Activated naive CD8-positive, alpha-beta T cell treated with anti-CD3 and anti-CD28 coated beads, Interleukin-2, amount 10 ng/mL, durations not matched to agents 7 days and 5 days (primary cell): ENCODE results near the gene MTG1. TPM values are rescaled to one million over a fixed set of nuclear protein-coding genes. Genes with fewer than 3 reads are reported as not detected.

Experiments
- ATAC-seq: fragments of 150-1000 bp; cut with Tn5 transposase; one replicate; pipeline ENCODE4 v1.10.0; 2021; ENCODE audit warnings: low read depth, moderate library complexity
- POLR2A ChIA-PET: fragments of 350-600 bp; sonication (Branson Sonifier 250); formaldehyde crosslinking; loops from one replicate; lab custom pipeline; 2021; ENCODE audit warnings: antibody characterized with exemption; lab: Charles Lee
- DNase-seq: peaks from one replicate; pipeline ENCODE4 v3.0.0; 2021
- H3K27ac Mint-ChIP-seq: one replicate; pipeline ENCODE4 v1.8.0; 2022; ENCODE audit warnings: mild to moderate bottlenecking, mixed read lengths
- H3K27me3 Mint-ChIP-seq: one replicate; pipeline ENCODE4 v1.8.0; 2022; ENCODE audit warnings: mild to moderate bottlenecking, moderate library complexity, mixed read lengths
- H3K36me3 Mint-ChIP-seq: one replicate; pipeline ENCODE4 v1.8.0; 2021; ENCODE audit warnings: mild to moderate bottlenecking, mixed read lengths
- H3K4me1 Mint-ChIP-seq: one replicate; pipeline ENCODE4 v1.8.0; 2021; ENCODE audit warnings: mixed read lengths
- H3K4me3 Mint-ChIP-seq: one replicate; pipeline ENCODE4 v1.8.0; 2022; ENCODE audit warnings: mild to moderate bottlenecking, moderate library complexity, mixed read lengths
- H3K9me3 Mint-ChIP-seq: one replicate; pipeline ENCODE4 v1.8.0; 2021; ENCODE audit warnings: mixed read lengths
- total RNA-seq, 2 experiments: library from RNA; stranded (reverse); gene quantifications; one replicate each; pipeline ENCODE4 v1.2.3, GENCODE V29; 2021

Gene MTG1
- total RNA-seq, 2 experiments from 2014 or later = 53.7 to 56.6 TPM

- POLR2A ChIA-PET = no interaction called here
- no peaks in the 10 kb centered on the region for H3K4me1 Mint-ChIP-seq
- no peaks in the 10 kb centered on the region for H3K36me3 Mint-ChIP-seq
- no peaks in the 10 kb centered on the region for H3K27me3 Mint-ChIP-seq
- ATAC-seq = no peak
- no peak overlapping the region for H3K27ac Mint-ChIP-seq
- H3K9me3 Mint-ChIP-seq = no peaks in the 10 kb centered on the region
- no peak overlapping the region for H3K4me3 Mint-ChIP-seq
- no peak for DNase-seq
Observed at GRCh38 chr10:133354672-133355240, 39.2 kb upstream of the MTG1 start.

DNA sequence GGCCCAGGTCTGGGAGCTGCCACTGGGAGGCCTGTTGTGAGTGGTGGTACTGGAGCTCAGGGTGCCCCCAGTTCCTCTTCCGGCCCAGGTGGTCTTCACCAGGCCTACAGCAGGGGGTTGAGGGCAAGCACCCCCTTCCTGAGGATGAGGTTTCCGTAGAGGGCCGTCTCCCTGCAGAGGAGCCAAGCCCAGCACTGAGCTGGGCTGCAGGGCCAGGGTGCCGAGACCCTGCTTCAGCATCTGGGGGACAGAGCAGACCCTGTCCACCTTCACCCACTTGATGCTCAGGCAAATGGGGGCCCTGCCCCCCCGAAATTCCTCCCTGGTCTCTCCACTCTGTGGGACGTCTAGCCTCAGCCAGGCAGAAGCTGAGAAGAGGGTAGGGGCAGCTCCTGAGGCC lies 38.7 kb upstream of the MTG1 start:
- Mint-ChIP-seq H3K9me3 (no peaks in the 10 kb centered on the region), H3K27me3 (no peaks in the 10 kb centered on the region), H3K4me1 (peaks cover 1% of the 10 kb centered on the region), H3K4me3 (no peak overlapping the region), H3K36me3 (no peaks in the 10 kb centered on the region), H3K27ac (no peak overlapping the region)
- no peak for ATAC-seq
- POLR2A ChIA-PET = no interaction called here
- no peak for DNase-seq

DNA sequence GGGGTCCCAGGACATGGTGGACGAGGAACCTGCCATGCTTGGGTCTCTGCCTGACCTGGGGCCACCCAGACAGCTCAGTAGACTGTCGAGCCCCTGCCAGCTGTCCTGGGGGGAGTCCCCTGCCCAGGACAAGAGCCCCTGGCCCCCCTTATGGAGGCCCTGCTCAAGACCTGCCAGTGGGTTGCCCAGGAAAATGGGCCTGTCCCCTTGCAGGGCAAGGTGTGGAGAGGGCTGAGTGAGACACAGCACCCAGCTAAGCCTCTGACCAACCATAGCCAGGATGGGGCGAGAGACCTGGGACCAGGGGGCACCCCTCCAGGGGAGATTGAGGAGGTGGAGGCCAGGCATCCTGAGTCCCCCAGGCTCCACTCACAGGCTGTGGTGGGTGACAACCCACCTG lies 38.0 kb upstream of the MTG1 start:
- POLR2A ChIA-PET = no interaction called here
- DNase-seq (no peak), ATAC-seq (no peak)
- peaks cover 1% of the 10 kb centered on the region for H3K4me1 Mint-ChIP-seq
- H3K9me3 Mint-ChIP-seq = no peaks in the 10 kb centered on the region
- no peaks in the 10 kb centered on the region for H3K27me3 Mint-ChIP-seq
- no peak overlapping the region for H3K27ac Mint-ChIP-seq
- peak overlapping the region; percentile 55 for H3K4me3 Mint-ChIP-seq
- H3K36me3 Mint-ChIP-seq = no peaks in the 10 kb centered on the region

- H3K9me3 Mint-ChIP-seq = no peaks in the 10 kb centered on the region
- no peaks in the 10 kb centered on the region for H3K36me3 Mint-ChIP-seq
- H3K4me3 Mint-ChIP-seq = peak overlapping the region; percentile 69
- peaks cover 1% of the 10 kb centered on the region for H3K4me1 Mint-ChIP-seq
- peak overlapping the region; percentile 56 for H3K27ac Mint-ChIP-seq
- POLR2A ChIA-PET = interaction anchor here (0.6 to 1.7 kb wide), 3 partner anchors 16 to 33 kb away, joined by 3 to 7 read pairs (median 4); partner anchors contain the start of genes CALY and ECHS1
- no peak for ATAC-seq
- DNase-seq = no peak
- no peaks in the 10 kb centered on the region for H3K27me3 Mint-ChIP-seq
Observed at GRCh38 chr10:133356549-133357284, 37.2 kb upstream of the MTG1 start.

GRCh38 chr10:133357285-133358161 lies 36.4 kb upstream of the MTG1 start, which contains the start of gene FUOM:
Gene FUOM, minus strand, starts transcription at chr10:133358019. Its CDS starts 12 bp downstream, at chr10:133358007.
- DNase-seq (peak; percentile 79), ATAC-seq (peak; percentile 87)
- peaks cover 1% of the 10 kb centered on the region for H3K4me1 Mint-ChIP-seq
- POLR2A ChIA-PET = interaction anchor here (0.6 to 1.7 kb wide), 4 partner anchors 10 to 32 kb away, joined by 3 to 7 read pairs (median 4); partner anchors contain the start of genes CALY, ECHS1 and PRAP1
- peak within 1 kb of the TSS; percentile 69 for H3K4me3 Mint-ChIP-seq
- H3K36me3 Mint-ChIP-seq = no peaks in the 10 kb centered on the region
- no peaks in the 10 kb centered on the region for H3K9me3 Mint-ChIP-seq
- H3K27ac Mint-ChIP-seq = peak within 1 kb of the TSS; percentile 56
- no peaks in the 10 kb centered on the region for H3K27me3 Mint-ChIP-seq

DNA sequence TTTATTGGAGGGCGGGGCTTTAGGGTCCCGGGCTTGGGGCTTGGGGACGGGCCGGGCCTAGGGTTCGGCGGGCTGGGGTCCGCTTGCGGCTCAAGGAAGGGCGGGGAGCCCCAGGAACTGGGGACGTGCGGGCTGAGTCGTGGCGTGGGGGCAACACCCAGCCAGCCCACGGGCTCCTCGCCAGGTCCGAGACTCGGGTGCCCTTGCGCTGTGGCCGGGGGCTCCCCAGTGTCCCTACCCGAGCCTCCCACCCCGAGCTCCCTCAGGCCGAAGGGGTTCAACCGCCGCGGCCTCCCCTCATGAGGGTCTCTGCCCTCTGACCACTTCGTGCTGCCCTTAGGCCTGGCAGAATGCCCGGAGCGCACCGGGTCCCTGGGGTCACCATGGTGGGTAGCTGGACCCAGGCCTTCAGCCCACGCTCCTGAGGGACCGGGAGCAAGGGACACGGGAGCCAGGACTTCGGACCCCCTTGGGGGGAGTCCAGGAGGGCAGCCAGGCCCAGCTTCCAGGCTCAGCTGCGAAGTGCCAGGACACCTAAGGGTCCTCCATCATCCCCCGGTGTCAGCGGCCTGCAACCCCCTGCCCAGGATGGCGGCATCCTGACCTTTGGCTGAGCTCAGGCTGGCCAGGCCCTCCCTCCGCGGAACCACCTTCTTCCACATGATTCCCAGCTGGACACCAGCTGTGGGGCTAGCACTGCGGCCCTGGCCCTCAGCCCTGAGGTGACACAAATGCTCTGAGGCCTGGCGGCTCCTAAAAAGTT lies 35.6 kb upstream of the MTG1 start:
- ATAC-seq (no peak), DNase-seq (peak; percentile 51)
- POLR2A ChIA-PET = interaction anchor here (1.0 to 1.7 kb wide), 4 partner anchors 11 to 32 kb away, joined by 3 to 7 read pairs (median 4); partner anchors contain the start of genes CALY, ECHS1 and PRAP1
- Mint-ChIP-seq H3K27ac (no peak overlapping the region), H3K36me3 (no peaks in the 10 kb centered on the region), H3K9me3 (no peaks in the 10 kb centered on the region), H3K4me1 (peaks cover 1% of the 10 kb centered on the region), H3K4me3 (no peak overlapping the region), H3K27me3 (no peaks in the 10 kb centered on the region)

DNA sequence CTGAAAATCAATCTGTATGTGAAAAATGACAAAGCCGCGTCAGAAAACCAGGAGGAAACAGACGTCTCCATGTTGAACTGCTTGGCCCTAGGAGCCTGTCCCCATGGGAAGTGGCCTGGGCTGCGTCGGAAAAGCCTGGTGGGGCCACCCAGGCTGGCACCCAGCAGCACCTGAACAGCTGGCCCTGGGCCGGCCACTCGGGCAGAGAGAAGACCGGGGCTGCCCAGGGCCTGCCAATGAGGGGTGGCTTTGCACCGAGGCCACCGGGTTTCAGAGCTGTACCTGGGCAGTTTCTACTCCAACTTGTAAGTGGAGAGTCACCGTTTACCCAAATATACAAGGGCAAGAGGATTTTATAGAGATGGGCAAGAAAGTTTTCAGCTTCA lies 35.0 kb upstream of the MTG1 start:
- H3K4me3 Mint-ChIP-seq = no peak overlapping the region
- POLR2A ChIA-PET = interaction anchor here (0.7 to 1.1 kb wide), 2 partner anchors 14 to 19 kb away, joined by 3 read pairs; partner anchors contain the start of gene ECHS1
- no peaks in the 10 kb centered on the region for H3K36me3 Mint-ChIP-seq
- ATAC-seq (no peak), DNase-seq (peak; percentile 30)
- no peaks in the 10 kb centered on the region for H3K27me3 Mint-ChIP-seq
- no peak overlapping the region for H3K27ac Mint-ChIP-seq
- peaks cover 1% of the 10 kb centered on the region for H3K4me1 Mint-ChIP-seq
- no peaks in the 10 kb centered on the region for H3K9me3 Mint-ChIP-seq

- no peak overlapping the region for H3K4me3 Mint-ChIP-seq
- no peaks in the 10 kb centered on the region for H3K9me3 Mint-ChIP-seq
- DNase-seq (no peak), ATAC-seq (no peak)
- no peaks in the 10 kb centered on the region for H3K36me3 Mint-ChIP-seq
- H3K27me3 Mint-ChIP-seq = no peaks in the 10 kb centered on the region
- no peak overlapping the region for H3K27ac Mint-ChIP-seq
- POLR2A ChIA-PET = interaction anchor here (0.7 kb wide), 1 partner anchor 19 kb away, joined by 3 read pairs; no protein-coding TSS in a partner anchor
- peaks cover 1% of the 10 kb centered on the region for H3K4me1 Mint-ChIP-seq
Observed at GRCh38 chr10:133359554-133359971, 34.4 kb upstream of the MTG1 start.

- DNase-seq (no peak), ATAC-seq (no peak)
- Mint-ChIP-seq H3K27ac (no peak overlapping the region), H3K27me3 (no peaks in the 10 kb centered on the region), H3K4me3 (no peak overlapping the region), H3K4me1 (peaks cover 1% of the 10 kb centered on the region), H3K36me3 (no peaks in the 10 kb centered on the region), H3K9me3 (no peaks in the 10 kb centered on the region)
- POLR2A ChIA-PET = no interaction called here
Observed at GRCh38 chr10:133359972-133360610, 33.9 kb upstream of the MTG1 start.

- Mint-ChIP-seq H3K27ac (peak overlapping the region; percentile 43), H3K4me3 (no peak overlapping the region), H3K36me3 (no peaks in the 10 kb centered on the region), H3K9me3 (no peaks in the 10 kb centered on the region), H3K4me1 (peaks cover 1% of the 10 kb centered on the region), H3K27me3 (no peaks in the 10 kb centered on the region)
- ATAC-seq = no peak
- DNase-seq = no peak
- POLR2A ChIA-PET = no interaction called here
Observed at GRCh38 chr10:133361227-133361626, 32.7 kb upstream of the MTG1 start.

DNA sequence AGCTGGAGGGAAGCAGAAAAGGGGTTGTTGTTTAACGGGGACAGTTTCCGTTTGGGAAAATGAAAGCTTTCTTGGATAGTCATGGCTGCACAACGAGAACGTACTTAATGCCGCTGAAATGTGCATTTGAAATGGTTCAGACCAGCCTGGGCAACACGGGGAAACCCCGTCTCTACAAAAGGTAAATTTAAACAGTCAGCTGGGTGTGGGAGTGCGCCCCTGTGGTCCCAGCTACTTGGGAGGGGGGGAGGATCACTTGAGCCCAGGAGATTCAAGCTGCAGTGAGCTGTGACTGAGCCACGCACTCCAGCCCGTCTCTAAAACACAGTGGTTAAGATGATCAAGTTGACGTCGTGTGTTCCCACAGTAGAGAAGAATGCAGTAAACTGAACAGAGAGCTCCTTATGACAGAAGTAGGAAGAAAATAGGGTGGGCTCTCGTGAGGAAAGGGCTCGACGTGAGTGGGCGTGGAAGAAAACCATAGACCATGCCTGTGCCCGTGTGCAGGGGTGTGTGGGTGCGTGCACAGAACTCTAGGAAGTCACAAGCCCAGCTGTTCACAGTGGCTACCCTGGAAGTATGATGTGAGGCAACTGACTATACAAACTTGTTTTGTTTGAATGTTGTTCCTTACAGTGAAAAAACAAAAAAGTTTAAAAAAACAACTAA lies 32.0 kb upstream of the MTG1 start:
- no peaks in the 10 kb centered on the region for H3K9me3 Mint-ChIP-seq
- peaks cover 1% of the 10 kb centered on the region for H3K4me1 Mint-ChIP-seq
- H3K27me3 Mint-ChIP-seq = no peaks in the 10 kb centered on the region
- POLR2A ChIA-PET = no interaction called here
- ATAC-seq = no peak
- DNase-seq = no peak
- no peaks in the 10 kb centered on the region for H3K36me3 Mint-ChIP-seq
- no peak overlapping the region for H3K4me3 Mint-ChIP-seq
- H3K27ac Mint-ChIP-seq = no peak overlapping the region

DNA sequence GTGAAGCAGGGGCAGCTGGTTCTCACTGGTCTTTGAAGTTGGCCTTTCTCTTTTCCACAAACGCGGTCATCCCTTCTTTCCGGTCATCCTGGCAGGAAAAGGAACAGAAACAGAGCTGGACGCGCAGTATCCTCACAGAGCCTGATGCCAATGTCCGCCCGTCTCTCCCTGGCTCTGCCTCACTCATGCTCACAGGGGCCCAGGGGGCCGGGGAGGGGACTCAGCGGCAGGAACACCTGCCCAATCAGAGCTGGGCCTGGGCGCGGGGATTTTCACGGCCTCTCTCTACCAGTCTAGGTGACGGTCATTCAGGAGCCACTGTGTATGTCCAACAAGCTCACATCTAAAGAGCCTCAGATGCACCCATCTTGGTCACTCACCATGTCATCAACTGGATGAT lies 31.1 kb upstream of the MTG1 start:
- Mint-ChIP-seq H3K27me3 (no peaks in the 10 kb centered on the region), H3K36me3 (no peaks in the 10 kb centered on the region), H3K4me3 (no peak overlapping the region), H3K27ac (no peak overlapping the region), H3K9me3 (no peaks in the 10 kb centered on the region), H3K4me1 (peaks cover 1% of the 10 kb centered on the region)
- DNase-seq (no peak), ATAC-seq (no peak)
- POLR2A ChIA-PET = interaction anchor here (1.3 kb wide), 1 partner anchor 11 kb away, joined by 3 read pairs; no protein-coding TSS in a partner anchor
